Activated effector memory CD4-positive, alpha-beta T cell treated with anti-CD3 and anti-CD28 coated beads, Interleukin-2, amount 50 U/mL, for 16 hours (primary cell): Measurements from ENCODE around the gene BCAT1.
A peak's percentile ranks its signal among the peaks of the same experiment; 100 is the strongest.
"Not testable (repeated sequence)": the region's sequence is repeated elsewhere in the genome, so short reads cannot be mapped to it uniquely, and the experiment has no call there.

Source experiments
- DNase-seq: peaks from one replicate; pipeline ENCODE4 v3.0.0-alpha.2; 2020

BCAT1 gene

DNA sequence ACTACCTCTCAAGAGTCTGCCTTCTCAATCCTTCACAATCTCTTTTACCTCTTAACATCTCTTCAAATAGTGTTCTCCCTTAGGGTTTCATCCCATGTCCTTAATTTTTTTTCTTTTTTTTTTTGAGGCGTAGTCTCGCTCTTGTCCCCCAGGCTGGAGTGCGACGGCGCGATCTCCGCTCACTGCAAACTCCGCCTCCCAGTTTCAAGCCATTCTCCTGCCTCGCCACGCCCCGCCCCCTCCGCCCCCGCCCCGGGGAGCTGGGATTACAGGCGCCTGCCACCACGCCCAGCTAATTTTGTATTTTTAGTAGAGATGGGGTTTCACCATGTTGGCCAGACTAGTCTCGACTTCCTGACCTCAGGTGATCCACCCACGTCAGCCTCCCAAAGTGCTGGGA is 7.0 kb upstream of the BCAT1 start:
- no peak for DNase-seq

DNA sequence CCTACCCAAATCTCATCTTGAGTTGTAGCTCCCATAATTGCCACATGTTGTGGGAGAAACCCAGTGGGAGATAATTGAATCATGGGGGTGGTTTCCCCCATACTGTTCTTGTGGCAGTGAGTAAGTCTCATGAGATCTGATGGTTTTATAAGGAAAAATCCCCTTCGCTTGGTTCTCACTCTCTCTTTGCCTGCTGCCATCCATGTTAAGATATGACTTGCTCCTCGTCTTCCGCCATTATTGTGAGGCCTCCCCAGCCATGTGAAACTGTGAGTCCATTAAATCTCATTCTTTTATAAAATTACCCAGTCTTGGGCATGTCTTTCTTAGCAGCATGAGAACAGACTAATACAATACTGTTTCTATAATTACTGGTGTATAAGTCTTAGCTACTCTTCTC is 6.5 kb upstream of the BCAT1 start:
- DNase-seq: no peak

DNA sequence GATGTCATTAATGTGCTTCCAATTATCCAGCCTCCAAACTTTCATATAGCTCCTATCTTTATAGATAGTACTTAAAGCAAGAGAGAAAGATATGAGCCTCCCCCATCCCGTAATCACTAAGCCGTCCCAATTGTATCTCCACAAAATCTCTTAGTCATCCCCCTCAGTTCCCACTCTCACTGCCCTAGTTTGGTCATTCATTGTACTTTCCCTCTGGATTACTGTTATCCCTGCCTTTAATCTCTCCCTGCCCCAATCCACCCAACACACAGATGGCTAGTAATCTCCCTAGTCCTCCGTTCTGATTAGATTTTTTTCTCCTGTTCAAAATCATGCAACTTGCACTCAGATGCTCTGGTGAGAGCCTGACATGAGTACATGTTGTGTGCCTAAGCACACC is 5.4 kb upstream of the BCAT1 start:
- DNase-seq: no peak

DNA sequence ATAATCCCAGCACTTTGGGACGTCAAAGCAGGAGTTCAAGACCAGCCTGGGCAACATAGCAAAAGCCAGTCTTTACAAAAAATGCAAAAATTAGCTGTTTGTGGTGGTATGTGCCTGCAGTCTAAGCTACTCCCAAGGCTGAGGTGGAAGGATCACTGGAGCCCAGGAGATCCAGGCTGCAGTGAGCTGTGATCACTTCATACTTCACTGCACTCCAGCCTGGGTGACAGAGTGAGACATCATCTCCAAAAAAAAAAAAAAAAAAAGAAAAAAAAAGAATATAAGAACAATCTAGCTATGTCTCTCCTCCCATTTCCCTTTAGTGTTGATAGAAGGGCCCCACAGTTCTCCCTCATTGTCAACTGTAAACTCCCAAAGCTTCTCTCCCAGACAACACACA is 3.5 kb upstream of the BCAT1 start:
- DNase-seq: no peak

DNA sequence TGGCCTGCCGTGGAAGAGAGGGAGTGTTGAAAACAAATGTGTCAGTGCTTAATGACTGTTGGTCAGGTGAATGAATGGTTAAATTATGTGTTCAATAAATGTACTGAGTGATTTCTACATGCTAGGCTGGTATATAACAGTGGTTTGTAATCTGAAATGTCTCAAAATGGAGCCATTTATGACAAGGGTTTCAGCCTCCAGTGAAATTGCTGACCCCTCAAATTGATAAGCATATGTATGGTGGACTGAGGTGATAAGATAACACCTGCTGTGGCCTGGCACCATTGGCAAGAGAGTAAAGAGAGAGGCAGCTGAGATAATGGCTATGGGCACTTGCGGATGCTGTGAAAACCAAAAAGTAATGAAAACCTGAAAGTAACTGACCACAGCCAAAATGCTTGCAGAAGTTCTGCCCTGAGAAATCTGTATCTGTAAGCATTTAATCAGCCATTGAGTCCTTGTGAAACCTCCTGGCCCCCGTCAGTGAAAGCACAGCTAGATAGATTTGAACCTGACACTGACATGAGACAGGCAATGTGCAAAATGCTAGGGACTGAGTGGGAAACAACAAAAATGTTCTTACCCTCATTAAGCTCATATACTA is 1.4 kb upstream of the BCAT1 start:
- DNase-seq: no peak

DNA sequence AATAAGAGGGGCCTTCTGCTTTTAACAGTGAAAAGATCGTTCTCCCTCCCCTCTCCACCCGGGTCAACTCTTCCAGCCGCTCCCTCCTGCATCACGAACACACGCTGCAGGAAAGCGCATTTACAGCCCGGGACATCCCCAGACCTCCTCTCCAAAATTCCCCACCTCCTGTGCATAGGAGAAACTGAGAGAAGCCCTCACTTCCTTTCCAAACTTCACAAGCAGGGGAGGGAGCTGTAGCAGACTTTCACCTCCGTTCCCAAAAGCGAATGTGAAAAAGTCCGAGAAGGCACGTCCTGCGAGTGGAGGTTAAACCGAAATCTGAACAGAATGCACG is 513 bp downstream of the BCAT1 start:
- peak; percentile 66 for DNase-seq

DNA sequence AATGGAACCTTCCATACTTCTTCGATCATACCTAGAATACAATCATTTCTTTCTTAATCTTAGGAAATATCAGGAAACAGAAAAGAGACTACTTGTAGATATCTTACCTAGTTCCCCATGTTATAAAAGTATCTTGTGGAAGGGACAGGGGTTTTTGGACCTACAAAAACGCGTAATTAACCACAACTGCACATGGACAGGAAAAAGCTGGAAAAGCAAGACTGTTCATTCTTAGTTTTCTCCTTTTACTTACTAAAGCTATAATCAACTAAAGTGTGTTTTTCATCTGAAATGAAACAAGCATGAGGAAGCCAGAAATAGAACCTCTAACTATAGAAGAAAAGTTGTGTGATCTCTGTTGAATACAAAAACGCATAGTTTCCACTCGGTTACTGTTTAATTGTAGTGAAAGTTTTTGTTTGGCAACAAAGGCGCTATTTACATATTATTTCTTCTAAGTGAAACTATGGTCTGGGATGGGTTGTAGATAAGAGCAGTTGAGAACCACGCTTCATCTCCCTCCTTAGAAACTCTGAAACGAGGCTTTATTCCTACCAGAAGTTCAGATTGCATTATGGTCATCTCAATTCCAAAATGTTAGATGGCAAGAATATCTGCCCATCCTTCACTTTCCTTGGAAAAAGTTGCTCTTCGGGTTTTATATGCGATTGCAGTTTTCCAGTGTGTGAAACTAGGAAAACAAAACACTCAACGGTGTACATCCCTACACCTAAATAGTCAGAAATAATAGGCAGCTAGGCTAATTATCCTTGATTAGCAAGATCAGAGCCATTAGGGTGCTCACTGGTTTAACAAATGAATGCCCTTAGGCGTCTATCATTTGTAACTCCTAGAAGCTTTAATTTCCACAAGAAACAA is 1.1 kb downstream of the BCAT1 start:
- DNase-seq: no peak

DNA sequence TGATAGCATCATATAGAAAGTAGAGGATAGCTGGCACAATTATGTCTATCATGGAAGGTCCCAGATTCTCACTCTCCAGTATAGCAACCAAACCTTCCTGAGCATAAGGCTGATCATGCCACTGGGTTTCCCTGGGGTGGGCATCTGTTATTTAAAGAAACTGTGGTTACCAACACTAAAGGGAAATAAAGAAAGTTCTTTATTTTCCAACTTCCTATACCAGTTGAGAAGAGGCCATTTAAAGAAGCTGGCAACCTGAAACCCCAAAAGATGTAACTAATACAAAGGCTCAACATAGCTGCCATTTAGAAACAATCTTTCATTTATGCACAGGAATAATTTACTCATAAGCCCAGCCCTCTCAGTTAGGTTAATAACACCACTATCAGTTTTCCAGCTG is 3.1 kb downstream of the BCAT1 start:
- DNase-seq: no peak

DNA sequence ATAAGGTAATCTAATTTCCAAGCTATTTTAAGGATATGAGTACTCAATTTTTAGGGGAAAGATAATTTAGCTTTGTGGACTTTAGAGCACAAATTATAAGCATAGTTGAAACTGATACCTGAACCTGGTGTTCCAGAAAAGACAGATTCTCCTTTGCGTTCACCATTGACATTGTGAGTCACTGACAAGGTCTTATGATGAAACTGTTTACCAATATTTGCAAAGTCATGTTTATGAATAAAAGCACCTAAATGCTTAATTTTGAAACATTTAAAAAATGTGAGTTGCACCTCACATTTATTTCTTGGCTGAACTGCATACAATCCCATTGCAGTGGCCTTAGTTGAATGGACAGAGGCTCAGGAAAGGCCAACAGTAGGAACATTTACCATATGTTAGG is 3.9 kb downstream of the BCAT1 start:
- no peak for DNase-seq

DNA sequence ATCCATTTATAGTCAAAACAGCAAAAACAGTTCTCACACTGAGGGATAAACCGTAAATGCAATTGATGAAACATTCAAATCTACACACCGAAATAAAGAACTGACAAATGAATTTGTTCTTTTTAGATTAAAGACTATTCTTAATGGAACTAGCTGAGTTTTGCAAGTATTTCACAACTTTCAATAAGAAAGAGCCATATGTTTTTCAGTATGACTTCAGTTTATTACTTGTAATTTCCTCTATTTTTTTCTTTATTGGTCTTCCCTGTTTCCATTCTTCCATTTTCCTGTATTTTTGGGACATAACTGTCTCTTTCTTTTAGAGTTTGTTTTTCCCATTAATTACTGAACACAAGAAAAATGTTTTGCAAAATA is 4.3 kb downstream of the BCAT1 start:
- no peak for DNase-seq

DNA sequence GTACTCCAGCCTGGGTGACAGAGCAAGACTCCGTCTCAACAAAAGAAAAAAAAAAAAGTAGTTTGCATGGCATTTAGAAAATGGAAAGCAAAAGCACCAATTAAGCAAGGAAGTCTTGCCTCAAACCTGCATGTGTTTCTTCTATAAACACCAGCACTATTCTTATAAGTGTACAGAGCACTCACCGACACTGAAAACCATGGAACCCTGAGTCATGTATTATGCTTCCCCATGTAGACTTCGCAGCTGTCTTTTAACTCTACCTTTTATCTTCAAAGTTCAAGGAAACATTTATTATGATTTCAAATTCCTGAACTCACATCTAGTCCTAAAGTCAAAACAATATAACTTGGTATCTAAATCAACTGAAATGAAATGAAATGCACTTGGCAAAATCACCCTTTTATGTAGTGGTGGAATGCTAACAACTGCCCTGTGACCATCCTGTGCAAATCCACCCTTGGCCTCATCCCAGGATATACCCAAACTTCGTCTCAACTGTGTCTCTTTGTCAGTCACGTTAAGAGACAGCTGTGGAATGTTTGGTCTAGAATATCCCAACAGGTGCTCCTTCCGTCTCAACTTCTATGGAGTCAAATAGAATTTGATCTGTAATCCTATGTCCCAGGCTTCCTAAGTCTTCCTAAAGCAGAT is 4.8 kb downstream of the BCAT1 start:
- DNase-seq: no peak

DNA sequence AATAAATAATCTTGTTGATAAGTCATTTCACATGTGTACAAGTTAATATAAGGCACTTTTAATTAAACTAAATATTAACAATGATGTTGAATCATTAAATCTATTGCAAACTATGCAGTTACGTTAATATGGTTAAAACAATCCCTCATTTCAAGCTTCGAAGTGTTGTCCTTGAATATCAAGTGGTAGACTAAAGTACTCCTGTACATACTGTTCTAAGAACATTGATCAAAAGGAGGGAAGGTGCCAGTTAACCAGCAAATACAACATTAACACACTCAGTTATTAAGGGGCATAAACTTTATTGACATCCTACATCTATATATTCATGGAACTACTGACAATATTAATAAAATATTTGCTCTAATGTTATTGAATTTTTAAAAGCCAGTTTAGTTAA is 8.7 kb downstream of the BCAT1 start:
- no peak for DNase-seq

DNA sequence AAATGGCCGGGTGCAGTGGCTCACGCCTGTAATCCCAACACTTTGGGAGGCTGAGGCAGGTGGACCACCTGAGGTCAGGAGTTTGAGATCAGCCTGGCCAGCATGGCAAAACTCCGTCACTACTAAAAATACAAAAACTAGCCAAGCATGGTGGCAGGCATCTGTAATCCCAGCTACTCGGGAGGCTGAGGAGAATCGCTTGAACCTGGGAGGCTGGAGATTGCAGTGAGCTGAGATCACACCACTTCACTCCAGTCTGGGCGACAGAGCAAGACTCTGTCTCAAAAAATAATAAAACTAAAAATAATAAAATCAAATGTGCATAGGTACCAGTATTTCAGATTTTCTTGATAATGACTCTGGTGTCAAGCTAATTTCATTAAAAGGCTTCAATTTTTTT is 9.3 kb downstream of the BCAT1 start:
- DNase-seq: not testable (repeated sequence)

DNA sequence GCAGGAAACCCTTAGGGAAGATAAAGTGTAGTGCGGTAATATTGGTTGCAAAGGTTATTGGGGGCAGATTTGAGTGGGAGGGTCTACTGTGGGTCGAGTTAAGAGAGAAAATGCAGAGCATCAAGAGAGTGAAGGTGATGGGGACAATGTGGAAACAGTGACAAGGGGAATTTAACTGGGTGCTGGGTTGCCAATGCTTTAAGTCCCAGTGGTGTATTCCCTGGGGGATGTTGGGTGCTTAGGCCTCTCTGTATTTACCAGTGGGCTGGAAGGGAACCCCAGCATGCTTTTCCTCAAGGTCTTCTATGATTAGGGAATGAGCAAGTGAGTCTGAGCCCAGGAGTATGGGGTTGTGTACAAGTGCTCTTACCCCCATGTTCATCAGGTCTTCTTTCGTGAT is 10.6 kb downstream of the BCAT1 start:
- no peak for DNase-seq

DNA sequence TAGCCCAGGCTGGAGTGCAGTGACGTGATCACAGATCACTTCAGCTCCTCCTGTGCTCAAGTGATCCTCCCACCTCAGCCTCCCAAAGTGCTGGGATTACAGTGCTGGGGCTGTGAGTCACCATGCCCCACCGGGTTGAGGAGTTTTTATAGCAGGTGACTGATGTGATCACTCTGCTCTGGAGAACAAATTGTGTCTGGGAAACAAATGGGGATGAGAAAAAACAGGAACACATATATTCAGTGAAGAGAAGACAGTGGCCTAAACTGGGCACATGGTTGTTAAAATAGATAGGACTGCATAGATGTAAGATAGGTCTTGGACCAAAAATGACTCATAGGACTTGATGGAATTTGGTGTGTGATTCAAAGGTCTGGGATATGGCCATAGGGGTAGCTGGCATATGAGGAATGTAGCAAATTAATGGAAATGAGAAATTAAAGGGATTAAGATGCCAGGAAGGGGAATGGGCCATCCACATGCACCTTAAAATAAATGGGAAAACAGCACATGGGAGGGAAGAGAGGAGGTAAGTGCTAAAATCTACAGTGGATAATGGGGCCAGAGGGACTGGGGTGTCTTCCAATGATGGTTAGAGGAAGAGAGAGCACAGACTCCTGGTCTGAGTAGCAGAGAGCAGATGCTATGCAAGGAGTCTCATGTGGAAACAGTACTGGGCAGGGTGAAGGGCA is 11.2 kb downstream of the BCAT1 start:
- no peak for DNase-seq

DNA sequence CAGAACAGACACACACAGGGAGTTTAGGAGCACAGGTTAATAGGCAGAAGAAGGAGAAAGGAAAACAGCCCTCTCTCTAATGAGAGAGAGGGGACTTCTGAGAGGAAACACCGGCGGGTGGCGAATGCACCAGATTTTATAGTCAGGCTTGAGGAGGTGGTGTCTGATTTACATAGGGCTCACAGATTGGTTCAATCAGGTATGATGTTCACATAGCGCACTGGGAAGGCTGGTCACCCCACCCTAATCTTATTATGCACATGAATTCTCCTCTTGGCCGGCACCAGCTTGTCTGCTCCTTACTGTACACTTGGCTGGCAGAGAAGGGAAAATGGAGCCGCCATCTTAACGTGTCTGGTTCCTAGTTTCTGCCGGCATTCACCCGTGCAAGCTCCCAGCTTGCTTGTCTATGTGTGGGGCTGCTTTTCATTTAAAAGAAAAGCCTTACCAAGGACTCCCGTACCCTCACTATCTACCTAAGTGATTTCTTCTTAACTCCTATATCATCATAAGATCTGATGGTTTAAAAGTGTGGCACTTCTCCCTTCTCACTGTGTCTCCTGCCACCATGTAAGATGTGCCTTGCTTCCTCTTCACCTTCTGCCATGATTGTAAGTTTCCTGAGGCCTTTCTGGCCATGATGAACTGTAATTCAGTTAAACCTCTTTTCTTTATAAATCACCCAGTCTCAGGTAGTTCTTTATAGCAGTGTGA is 15.1 kb downstream of the BCAT1 start:
- no peak for DNase-seq

DNA sequence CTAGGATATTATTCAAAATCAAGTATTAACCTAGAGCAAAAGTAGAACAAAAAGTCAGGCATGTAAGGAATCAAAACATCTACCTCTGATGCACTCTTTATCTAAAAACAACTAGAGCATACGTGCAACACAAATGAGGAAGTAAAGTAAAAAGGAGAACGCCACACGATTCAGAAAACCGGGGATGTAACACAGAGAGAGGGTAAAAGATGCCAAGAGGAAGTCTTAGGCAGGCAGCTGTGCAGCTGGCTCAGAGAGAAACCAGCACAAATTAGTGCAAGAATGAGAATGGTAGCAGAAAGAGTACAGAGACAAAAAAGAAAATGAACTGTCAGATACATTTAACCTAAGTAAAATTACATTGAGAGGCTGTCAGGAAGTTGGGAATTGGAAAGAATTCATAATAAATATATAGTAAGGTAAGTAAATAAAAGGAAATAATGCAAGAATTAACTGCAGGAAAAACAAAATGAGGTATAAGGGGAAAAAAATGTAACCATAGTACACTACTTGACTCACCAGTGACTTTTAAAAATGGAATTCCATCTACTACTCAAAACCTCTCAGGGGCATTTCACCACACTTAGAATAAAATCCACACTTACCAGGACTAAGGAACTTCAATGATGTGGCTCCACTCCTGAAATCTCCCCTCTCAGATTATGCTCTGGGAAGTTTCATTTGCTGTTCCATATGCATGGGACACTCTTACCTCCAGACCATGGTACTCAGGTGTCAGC is 17.1 kb downstream of the BCAT1 start:
- DNase-seq: no peak

DNA sequence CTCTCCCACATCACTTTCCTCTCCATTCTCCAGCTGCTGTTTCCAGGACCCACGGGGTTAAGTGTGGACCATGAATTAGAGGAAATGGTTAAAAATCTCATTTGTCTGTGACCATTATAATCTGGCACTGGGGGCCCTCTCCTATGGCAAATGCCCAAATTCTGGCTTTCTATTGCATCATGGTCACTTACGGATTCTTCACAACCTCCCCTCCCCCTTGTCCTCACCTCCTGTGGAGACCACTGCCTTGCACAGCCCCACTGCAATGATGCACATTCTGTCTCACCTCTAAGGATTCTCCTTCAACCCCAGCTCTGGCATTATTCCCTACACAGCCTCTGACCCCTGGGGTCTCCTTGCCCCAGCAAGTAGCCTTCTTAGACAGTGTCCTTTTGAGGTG is 18.9 kb downstream of the BCAT1 start:
- no peak for DNase-seq

DNA sequence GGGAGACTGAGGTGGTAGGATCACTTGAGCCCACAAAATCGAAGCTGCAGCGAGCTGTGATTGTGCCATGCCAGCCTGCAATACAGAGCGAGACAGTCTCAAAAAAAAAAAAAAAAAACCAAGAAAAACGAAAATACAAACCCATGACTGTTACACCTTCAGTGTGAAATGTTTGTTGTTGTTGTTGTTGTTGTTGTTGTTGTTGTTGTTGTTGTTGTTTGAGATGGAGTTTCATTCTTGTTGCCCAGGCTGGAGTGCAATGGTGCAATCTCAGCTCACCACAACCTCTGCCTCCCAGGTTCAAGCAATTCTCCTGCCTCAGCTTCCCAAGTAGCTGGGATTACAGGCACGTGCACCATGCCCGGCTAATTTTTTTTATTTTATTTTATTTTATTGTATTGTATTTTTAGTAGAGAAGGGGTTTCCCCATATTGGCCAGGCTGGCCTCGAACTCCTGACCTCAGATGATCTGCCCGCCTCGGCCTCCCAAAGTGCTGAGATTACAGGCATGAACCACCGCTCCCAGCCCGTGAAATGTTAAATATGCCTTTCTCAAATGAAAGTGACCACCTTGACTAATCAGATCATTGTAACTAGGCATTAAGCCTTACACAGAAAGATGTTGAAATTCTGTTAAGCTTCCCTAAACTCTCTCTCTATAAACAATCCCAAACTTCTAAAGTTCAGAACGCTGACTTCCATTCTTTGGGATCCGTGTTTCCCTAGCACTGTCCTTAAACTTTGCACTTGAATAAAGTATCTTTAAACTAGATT is 20.2 kb downstream of the BCAT1 start:
- DNase-seq: not testable (repeated sequence)

DNA sequence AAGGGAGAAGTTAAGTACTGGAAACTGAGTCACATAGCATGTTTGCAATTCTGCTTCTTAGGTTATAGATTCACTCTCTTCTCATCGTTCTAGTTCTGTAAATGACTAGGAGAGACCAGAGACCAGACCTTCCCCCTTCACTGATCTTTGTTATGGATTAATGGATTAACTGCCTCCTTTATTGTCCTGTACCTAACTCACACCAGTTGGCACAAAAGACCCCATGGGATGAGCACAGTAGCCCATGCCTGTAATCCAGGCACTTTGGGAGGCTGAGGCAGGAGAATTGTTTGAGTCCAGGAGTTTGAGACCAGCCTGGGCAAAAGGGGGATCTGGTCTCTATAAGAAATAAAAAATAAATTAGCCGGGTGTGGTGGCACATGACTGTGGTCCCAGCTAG is 20.8 kb downstream of the BCAT1 start:
- no peak for DNase-seq

DNA sequence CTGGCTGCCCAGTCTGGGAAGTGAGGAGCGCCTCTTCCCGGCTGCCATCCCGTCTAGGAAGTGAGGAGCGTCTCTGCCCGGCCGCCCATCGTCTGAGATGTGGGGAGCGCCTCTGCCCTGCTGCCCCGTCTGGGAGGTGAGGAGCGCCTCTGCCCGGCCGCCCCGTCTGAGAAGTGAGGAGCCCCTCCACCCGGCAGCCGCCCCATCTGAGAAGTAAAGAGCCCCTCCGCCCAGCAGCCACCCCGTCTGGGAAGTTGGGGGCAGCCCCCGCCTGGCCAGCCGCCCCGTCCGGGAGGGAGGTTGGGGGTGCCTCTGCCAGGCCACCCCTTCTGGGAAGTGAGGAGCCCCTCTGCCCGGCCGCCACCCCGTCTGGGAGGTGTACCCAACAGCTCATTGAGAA is 22.8 kb downstream of the BCAT1 start:
- DNase-seq: not testable (repeated sequence)

DNA sequence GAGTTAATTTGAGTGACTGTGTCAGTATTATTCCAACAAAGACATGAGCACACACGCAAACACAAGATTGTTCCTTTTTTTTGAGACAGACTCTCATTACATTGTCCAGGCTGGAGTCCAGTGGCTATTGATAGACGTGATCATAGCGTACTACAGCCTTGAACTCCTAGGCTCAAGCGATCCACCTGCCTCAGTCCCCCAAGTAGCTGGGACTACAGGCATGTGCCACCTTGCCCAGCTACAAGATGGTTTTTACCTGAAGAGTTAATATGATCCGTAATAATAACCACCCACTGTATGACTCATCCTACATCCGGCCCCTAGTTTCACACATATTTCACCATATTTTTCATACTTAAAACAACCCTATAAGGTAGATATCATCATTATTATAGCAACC is 26.8 kb downstream of the BCAT1 start:
- no peak for DNase-seq
